ENCODE measurements around the gene PAM.
A peak's percentile ranks its signal among the peaks of the same experiment; 100 is the strongest.

PAM gene

DNA sequence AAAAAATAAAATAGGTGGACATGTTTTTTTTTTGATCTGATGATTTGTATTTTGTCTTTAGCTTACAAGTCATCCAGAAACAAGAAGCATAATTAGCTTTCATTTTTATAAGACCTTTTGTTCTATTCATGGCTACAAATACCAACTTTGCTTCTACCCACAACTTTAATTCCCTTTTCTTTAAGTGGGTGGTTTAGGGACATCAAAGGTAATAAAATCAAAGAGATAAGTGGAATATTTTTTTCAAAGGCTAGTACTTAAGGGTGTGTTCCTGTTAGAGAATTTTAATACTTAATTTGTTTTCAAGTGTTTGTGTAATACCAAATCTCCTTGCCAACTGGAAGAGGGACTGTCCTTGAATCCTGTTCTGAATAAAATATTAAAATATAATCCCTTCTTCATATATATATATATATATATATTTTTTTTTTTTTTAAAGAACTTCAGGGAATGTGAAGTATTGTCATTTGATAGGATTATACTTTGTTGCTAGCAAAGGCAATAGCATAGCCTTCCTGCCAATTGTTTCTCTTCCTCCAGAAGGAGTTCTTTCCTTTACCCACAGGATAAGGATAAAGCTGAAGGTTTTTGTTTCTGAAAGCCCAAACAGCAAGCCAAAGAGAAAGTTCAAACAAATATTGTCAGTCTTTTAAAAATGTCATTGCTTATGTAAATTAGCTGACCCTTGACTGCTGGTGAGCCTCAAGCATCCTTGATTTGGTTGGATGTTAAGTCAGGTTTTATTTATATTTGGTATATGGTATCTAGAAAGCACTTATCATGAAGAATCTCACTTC, 108.9 kb downstream of the PAM start:
- DNase-seq, result no peak

DNA sequence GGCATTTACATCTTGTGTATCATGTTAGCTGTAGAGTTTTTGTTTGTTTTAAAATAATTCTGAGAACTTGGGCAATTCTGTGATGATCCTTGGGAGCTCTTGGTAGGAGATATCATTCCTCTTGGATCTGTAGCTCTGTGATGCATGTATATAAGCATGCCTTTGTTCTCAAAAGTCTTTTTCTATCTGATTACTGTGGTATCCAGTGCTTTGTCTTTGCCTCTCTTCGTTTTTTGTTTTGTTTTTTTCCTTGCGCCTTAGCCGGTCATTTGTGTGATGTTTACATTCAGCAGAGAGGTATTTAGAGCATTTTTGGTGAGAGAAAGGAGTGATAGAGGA, 110.0 kb downstream of the PAM start:
- DNase-seq, result no peak

DNA sequence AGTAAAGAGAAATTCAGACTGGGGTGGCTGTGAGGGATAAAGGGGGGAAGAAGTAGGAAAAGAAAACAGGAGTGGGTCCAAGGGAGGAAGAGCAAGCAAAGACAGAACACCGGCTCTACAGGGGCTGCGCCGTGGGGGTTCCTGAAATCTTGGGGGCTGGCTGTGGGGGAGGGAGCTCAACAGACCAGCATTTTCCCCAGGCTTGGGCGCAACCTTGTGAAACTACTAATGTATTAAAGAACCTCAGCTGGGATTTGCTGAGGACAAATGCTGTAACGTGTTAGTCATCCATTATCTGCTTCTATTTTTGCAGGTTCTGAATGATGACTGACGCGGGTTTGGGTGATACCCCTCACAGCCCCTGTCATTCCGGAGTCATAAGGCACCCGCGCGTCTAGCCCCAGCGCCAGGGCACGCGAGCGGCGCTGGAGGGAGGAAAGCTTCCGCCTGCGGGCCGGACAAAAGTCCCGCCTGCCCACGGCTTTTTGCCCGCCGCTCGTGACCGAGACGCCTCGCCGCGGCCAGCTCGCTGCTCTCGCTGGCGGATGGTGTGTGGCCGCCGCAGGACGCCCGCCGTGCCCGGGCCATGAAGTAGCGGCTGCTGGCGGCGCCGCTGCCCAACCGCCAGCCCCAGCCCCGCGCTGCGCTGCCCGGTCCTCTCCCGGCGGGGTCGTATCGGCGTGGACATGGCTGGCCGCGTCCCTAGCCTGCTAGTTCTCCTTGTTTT, 110.6 kb downstream of the PAM start:
- peak; percentile 34 for DNase-seq

DNA sequence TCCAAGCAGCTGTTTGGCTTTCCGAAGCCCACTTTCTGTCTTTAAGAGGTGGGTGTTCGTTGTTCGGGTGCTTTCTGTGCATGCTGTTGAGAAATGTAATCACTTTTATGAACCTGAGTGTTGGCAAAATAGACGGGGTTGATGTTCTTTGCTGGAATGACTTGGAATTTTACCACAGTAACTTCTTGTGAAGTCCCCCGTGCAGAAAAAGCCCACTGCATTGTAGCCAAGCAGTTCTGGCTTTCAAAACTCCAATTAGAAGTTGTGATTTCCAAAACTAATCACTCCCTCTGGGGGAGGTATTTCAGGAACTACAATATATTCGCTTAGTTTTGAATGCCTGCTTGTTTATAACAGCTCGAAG, 111.1 kb downstream of the PAM start:
- peak; percentile 41 for DNase-seq

- DNase-seq, result no peak
Measured at GRCh38 chr5:102867992-102868662, 113.0 kb downstream of the PAM start.

DNA sequence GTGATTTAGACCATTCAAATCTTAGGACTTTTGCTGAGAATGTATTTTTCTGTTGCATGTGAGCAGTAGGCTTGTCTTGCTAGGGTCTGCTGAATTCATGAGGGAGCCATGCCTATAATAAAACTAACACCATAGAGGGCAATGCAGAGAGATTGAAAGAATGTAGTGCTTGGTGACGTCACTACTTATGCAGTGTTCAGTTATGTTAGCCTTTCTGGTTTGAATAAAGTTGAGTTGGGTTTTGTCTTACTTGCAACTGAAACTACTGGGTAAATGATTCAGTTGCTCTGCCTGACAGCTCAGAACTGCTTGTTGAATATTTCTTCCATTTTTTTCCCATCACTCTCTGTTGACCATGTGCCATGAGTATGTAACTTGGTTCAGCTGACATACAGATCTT, 114.1 kb downstream of the PAM start:
- DNase-seq, result no peak

GRCh38 chr5:102873379-102873932, 118.4 kb downstream of the PAM start:
- peak; percentile 75 for DNase-seq

- no peak for DNase-seq
Measured at GRCh38 chr5:102874054-102874453, 118.9 kb downstream of the PAM start.

- no peak for DNase-seq
Measured at GRCh38 chr5:102875721-102876123, 120.6 kb downstream of the PAM start.

GRCh38 chr5:102876610-102877009, 121.5 kb downstream of the PAM start:
- no peak for DNase-seq

DNA sequence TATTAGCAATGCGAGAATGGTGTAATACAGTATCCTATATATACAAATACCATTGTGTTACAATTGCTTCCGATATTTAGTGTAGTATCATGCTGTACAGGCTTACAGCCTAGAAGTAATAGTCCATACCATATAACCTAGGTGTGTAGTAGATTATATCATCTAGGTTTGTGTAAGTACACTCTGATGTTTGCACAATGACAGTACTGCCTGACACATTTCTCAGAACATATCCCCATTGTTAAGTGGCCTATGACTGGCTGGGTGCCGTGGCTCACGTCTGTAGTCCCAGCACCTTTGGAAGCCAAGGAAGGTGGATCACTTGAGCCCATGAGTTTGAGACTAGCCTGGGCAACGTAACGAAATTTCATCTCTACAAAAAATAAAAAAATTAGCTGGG, 124.6 kb downstream of the PAM start:
- DNase-seq, result no peak

DNA sequence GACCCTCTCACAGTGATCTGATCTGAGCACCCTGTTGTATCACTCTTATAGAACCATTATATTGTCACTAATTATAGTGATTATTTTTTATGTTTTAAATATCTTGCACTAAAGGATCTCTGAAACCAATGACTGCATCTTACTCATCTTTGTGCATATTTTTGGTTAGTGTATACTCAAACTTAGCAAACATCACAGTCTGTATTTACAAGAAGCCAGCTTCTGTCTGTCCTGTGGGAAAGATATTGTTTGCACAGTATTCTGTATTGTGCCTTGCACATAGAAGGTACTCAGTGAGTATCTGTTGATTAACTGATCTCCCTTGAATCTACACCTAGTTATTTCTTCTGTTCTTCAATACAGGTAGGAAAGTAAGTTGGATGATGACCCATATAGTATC, 131.5 kb downstream of the PAM start:
- no peak for DNase-seq

- no peak for DNase-seq
Measured at GRCh38 chr5:102888483-102888882, 133.4 kb downstream of the PAM start.

DNA sequence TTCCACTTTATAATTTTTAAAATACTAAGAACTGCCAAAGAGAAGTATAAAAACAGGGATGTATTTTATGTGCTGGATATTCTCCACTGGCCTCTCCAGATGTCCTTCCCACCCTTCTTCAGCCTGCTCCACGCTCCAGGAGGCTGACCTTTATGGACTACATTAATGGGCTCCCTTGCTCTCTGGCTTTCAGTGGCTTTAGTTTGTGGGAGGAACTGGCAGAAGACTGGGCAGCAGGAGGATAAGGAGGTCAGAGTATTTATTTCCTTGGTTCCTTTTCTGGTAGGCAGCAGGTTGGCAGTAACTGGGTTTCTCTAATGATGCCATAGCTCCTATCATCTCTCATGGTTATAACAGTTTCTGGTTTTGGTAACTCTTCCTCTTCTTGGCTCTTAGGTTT, 133.9 kb downstream of the PAM start:
- no peak for DNase-seq

DNA sequence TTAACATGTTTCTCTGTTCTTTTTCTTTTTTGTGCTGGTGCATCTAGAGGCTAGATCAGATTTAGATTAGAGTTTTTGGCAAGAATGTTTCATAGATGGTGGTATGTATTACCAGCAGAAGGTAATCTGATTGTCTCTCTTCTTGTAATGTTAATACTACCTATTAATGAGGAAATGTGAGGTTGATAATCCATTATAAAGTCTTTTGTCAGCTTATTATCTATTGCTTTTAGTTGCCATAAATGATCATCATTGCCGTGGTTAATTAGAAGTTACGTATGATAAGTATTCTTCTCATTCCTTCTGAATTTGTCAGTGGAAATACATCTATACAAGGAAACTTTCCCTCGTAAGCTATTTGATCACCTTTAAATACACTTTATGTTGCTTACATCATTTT, 135.0 kb downstream of the PAM start:
- DNase-seq, result no peak

GRCh38 chr5:102891175-102891574, 136.1 kb downstream of the PAM start:
- DNase-seq, result no peak

GRCh38 chr5:102893942-102894341, 138.8 kb downstream of the PAM start:
- no peak for DNase-seq

GRCh38 chr5:102895234-102895633, 140.1 kb downstream of the PAM start:
- no peak for DNase-seq

- no peak for DNase-seq
Measured at GRCh38 chr5:102895976-102896375, 140.9 kb downstream of the PAM start.

DNA sequence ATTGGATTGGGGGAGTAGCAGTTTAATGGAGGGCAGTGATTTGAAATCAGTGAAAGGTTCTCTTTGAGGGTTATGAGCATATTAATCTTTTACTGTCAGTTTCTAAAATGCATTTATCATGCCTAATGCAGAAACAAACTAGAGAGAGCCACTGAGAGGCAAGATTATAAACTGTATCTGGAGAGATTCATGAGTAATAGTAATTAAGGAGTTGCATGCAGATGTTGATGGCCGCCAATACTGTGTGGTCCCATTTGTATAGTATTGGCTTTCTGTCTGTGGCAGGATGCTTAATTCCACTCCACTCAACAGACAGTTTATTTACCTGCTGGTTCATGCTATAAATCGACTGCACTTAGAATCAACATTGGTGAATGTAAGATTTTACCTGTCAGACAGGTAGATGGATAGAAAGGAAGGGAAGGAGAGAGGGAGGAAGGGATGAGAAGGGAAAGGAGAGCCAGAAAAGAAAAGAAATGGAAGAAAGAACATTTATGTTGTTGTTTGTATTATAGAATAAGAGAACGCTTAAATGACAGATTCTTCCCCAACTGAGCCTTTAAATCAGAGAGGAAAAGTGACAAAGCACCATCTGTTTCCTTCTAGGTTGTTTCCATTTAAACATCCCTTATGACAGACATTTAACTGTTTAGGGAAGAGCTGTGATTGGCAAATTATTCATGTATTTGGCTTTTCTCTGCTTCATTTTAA, 146.5 kb downstream of the PAM start:
- DNase-seq, result no peak

- DNase-seq, result no peak
Measured at GRCh38 chr5:102902135-102902448, 147.0 kb downstream of the PAM start.

DNA sequence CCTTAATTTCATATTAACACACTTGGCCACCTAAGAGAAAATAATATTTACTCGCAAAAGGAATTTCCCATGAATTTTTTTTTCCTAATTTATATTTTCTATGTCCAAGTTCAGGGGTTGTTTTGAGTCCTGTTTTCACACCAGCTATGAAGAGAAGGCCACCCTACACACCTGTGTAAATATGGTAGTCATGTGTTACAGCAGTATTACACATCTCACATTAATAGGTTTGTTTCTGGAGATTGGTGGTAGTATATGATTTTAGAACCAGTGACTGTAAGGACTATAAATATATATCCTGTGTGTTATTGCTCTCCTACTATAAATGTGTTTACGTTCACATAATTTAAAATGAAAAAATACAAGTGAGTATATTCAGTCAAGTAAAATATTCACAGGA, 147.5 kb downstream of the PAM start:
- DNase-seq, result no peak

- no peak for DNase-seq
Measured at GRCh38 chr5:102903074-102903871, 148.2 kb downstream of the PAM start.
